ENCODE results near the gene GRB10.

The GRB10 gene

DNA sequence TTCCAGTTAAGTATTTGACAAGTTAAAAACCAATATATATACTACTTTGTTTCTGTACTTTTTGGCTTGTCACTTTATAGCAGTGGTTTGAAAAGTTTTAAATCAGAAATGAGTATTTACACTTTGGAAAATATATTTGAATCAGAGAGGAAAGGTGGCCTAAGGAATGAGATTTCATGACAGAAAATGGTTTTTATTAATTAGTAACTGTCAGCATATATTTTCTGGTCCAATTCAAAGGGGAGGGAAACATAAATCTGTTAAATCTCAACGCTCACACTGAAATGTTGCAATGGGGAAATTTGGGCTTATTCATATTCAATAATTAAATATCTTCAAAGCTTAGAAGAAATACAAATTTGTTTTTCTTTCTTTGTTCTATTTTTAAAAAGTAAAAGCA is 100.1 kb downstream of the GRB10 start:
- peaks cover 8% of the 10 kb centered on the region for H3K4me1 ChIP-seq (ENCODE audit: control insufficient read depth, insufficient read depth, low read length)

GRCh38 chr7:50682079-50682478 is 100.6 kb downstream of the GRB10 start:
- H3K9ac ChIP-seq (ENCODE audit: low read depth, low read length) = no peak overlapping the region
- no peak overlapping the region for H3K4me2 ChIP-seq (ENCODE audit: low read length)
- H3K4me1 ChIP-seq (ENCODE audit: control insufficient read depth, insufficient read depth, low read length) = peaks cover 8% of the 10 kb centered on the region

More for the DNA sequence above, 100.1 kb downstream of the GRB10 start:
- Histone ChIP-seq H3K4me3 (ENCODE audit: low read length) (no peak overlapping the region), H3K4me2 (ENCODE audit: low read length) (no peak overlapping the region), H3K9me3 (replicated peaks; ENCODE audit: low read length) (no peaks in the 10 kb centered on the region), H3K9ac (ENCODE audit: low read depth, low read length) (no peak overlapping the region), H3K27me3 (ENCODE audit: control insufficient read depth, insufficient read depth, low read length) (no peaks in the 10 kb centered on the region), H3K36me3 (ENCODE audit: insufficient read depth, low read length) (peaks cover 3% of the 10 kb centered on the region)

GRCh38 chr7:50681432-50682045 is 101.2 kb downstream of the GRB10 start:
- H3K36me3 ChIP-seq (ENCODE audit: insufficient read depth, low read length) = no peaks in the 10 kb centered on the region
- no peak overlapping the region for H3K4me3 ChIP-seq (ENCODE audit: low read length)
- H3K9me3 ChIP-seq (replicated peaks; ENCODE audit: low read length) = no peaks in the 10 kb centered on the region
- H3K9ac ChIP-seq (ENCODE audit: low read depth, low read length) = no peak overlapping the region
- peaks cover 8% of the 10 kb centered on the region for H3K4me1 ChIP-seq (ENCODE audit: control insufficient read depth, insufficient read depth, low read length)
- H3K27me3 ChIP-seq (ENCODE audit: control insufficient read depth, insufficient read depth, low read length) = no peaks in the 10 kb centered on the region
- H3K4me2 ChIP-seq (ENCODE audit: low read length) = no peak overlapping the region

More at GRCh38 chr7:50682079-50682478, 100.6 kb downstream of the GRB10 start:
- Histone ChIP-seq H3K4me3 (ENCODE audit: low read length) (no peak overlapping the region), H3K27me3 (ENCODE audit: control insufficient read depth, insufficient read depth, low read length) (no peaks in the 10 kb centered on the region), H3K9me3 (replicated peaks; ENCODE audit: low read length) (no peaks in the 10 kb centered on the region), H3K36me3 (ENCODE audit: insufficient read depth, low read length) (no peaks in the 10 kb centered on the region)

DNA sequence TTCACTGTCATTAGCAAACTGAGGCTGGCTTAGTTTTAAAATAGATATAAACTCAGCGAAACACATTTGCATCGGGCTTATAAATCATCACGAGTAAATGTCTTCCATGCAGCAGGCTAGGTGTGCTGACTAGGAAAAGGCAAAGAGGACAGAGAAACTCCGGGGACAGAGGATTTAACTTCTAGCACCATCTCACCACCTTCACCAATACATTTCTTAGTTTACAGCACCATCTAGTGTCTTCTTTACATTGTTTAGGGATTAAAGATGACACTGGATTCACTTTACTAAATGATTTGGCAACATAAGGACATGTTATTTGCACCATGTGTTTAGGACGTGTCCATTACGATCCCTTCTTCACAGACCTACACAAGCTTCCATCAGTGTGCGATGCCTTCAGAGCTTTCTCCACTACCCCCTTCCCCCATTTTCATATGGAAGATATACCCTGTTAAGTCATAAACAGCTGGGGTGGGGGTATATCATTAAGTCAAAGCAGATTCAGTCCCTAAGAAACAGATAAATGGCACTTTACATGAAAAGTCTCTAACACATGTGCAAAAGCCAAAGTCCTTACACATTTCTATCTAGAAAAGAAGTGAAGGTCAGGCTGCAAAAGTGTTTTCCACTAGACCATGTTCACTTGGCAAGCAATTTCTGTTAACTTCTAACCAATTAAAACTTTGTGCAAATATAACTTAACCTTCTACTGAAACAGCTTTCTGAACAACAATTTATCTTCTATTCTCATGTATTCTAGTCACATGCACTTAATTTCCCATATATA is 103.3 kb downstream of the GRB10 start:
- peaks cover 8% of the 10 kb centered on the region for H3K4me1 ChIP-seq (ENCODE audit: control insufficient read depth, insufficient read depth, low read length)
- no peaks in the 10 kb centered on the region for H3K9me3 ChIP-seq (replicated peaks; ENCODE audit: low read length)
- H3K36me3 ChIP-seq (ENCODE audit: insufficient read depth, low read length) = no peaks in the 10 kb centered on the region
- no peaks in the 10 kb centered on the region for H3K27me3 ChIP-seq (ENCODE audit: control insufficient read depth, insufficient read depth, low read length)
- no peak overlapping the region for H3K4me2 ChIP-seq (ENCODE audit: low read length)
- H3K4me3 ChIP-seq (ENCODE audit: low read length) = no peak overlapping the region
- no peak overlapping the region for H3K9ac ChIP-seq (ENCODE audit: low read depth, low read length)

GRCh38 chr7:50678586-50678985 is 104.1 kb downstream of the GRB10 start:
- no peak overlapping the region for H3K4me3 ChIP-seq (ENCODE audit: low read length)
- H3K4me2 ChIP-seq (ENCODE audit: low read length) = no peak overlapping the region
- H3K27me3 ChIP-seq (ENCODE audit: control insufficient read depth, insufficient read depth, low read length) = no peaks in the 10 kb centered on the region
- H3K9ac ChIP-seq (ENCODE audit: low read depth, low read length) = no peak overlapping the region
- H3K4me1 ChIP-seq (ENCODE audit: control insufficient read depth, insufficient read depth, low read length) = peaks cover 8% of the 10 kb centered on the region
- no peaks in the 10 kb centered on the region for H3K9me3 ChIP-seq (replicated peaks; ENCODE audit: low read length)
- H3K36me3 ChIP-seq (ENCODE audit: insufficient read depth, low read length) = peaks cover 7% of the 10 kb centered on the region

- peaks cover 8% of the 10 kb centered on the region for H3K4me1 ChIP-seq (ENCODE audit: control insufficient read depth, insufficient read depth, low read length)
These were observed 105.1 kb downstream of the GRB10 start for GRCh38 chr7:50677638-50677996.

DNA sequence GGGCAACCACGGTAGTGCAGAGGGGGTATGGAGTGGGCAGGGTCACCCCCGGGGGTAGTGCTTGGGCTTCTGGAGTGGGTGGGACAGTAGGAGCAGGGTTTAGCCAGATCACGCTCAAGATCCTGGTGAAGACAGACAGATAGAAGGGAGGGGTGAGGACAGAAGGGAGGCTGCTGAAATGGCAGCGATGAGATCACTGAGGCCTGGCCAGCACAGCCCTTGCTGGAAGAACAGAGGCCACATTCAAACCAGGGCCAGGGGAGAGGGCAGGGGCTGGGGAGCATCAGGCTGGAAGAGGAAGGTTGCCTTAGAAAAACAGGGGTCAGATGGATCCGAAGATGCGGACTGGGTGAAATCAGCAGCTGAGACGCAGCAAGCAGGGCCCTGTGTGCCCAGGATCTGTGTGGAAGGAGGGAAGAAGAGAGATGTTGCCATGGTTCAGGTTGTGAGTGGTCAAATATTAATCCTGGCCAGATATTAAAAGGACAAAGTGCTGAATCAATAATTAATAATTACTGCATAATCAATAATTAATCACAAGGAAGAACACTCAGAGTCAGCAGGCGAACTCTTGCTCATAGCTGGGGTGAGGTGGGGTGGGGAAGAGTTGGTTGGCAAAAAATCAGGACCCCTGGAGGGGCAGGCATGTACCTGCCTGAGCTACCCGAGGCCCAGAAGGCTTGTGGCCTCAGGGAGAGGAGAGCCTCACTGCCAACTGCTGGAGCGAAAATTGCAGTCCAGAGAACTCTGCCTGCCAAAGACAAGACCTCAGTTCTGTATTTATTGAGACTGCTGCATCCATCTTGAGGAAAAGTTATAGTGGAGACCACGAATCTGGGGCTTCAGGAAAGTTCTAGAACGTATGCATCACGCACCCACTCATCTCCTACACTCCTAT is 105.7 kb downstream of the GRB10 start:
- peaks cover 14% of the 10 kb centered on the region for H3K36me3 ChIP-seq (ENCODE audit: insufficient read depth, low read length)
- H3K9ac ChIP-seq (ENCODE audit: low read depth, low read length) = no peak overlapping the region
- H3K4me3 ChIP-seq (ENCODE audit: low read length) = no peak overlapping the region
- peaks cover 5% of the 10 kb centered on the region for H3K4me1 ChIP-seq (ENCODE audit: control insufficient read depth, insufficient read depth, low read length)
- H3K9me3 ChIP-seq (replicated peaks; ENCODE audit: low read length) = no peaks in the 10 kb centered on the region
- H3K27me3 ChIP-seq (ENCODE audit: control insufficient read depth, insufficient read depth, low read length) = no peaks in the 10 kb centered on the region
- no peak overlapping the region for H3K4me2 ChIP-seq (ENCODE audit: low read length)

More at GRCh38 chr7:50677638-50677996, 105.1 kb downstream of the GRB10 start:
- Histone ChIP-seq H3K4me2 (ENCODE audit: low read length) (no peak overlapping the region), H3K36me3 (ENCODE audit: insufficient read depth, low read length) (peaks cover 11% of the 10 kb centered on the region), H3K4me3 (ENCODE audit: low read length) (no peak overlapping the region), H3K9ac (ENCODE audit: low read depth, low read length) (no peak overlapping the region), H3K9me3 (replicated peaks; ENCODE audit: low read length) (no peaks in the 10 kb centered on the region), H3K27me3 (ENCODE audit: control insufficient read depth, insufficient read depth, low read length) (no peaks in the 10 kb centered on the region)

DNA sequence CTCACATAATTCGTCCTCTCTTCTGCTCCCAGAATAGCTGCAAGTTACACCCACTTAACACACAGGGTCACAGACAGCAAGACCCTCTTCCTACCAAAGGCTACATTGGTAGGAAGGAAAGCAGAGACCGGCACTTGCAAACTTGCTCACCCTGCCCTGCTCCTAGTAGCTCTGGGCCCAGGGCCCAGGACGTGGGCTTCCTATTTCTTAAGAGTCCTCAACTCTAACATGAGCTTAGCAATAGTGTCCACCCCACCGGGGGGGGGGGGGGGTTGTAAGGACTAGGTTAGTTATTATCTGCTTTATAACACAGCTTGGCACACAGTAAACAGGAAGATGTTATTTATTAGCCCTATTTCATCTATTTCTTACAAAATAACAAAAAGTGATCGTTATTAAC is 106.6 kb downstream of the GRB10 start:
- Histone ChIP-seq H3K9ac (ENCODE audit: low read depth, low read length) (no peak overlapping the region), H3K4me3 (ENCODE audit: low read length) (no peak overlapping the region), H3K9me3 (replicated peaks; ENCODE audit: low read length) (no peaks in the 10 kb centered on the region), H3K27me3 (ENCODE audit: control insufficient read depth, insufficient read depth, low read length) (no peaks in the 10 kb centered on the region), H3K36me3 (ENCODE audit: insufficient read depth, low read length) (peaks cover 23% of the 10 kb centered on the region), H3K4me1 (ENCODE audit: control insufficient read depth, insufficient read depth, low read length) (no peaks in the 10 kb centered on the region), H3K4me2 (ENCODE audit: low read length) (no peak overlapping the region)

GRCh38 chr7:50674896-50675835 is 107.5 kb downstream of the GRB10 start:
- Histone ChIP-seq H3K27me3 (ENCODE audit: control insufficient read depth, insufficient read depth, low read length) (no peaks in the 10 kb centered on the region), H3K9me3 (replicated peaks; ENCODE audit: low read length) (no peaks in the 10 kb centered on the region)

DNA sequence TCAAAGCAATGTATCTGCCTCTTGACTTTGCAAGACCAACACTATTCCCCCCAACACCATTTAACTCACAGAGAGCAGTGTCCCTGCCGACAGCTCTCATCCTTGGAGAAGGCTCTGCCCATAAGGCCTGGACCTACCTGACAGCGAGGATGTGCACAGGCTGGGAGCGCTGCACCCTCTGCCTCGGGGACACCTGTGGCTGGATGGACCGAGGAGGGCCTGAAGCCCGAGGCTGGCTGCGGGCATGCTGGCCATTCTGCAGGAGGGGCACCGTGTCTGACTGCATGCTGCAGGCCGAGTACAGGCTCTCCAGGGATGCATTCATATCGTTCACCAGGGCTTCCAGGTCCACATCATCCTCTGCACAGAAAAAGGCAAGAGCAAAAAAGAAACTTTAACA is 108.4 kb downstream of the GRB10 start:
- no peak overlapping the region for H3K9ac ChIP-seq (ENCODE audit: low read depth, low read length)
- H3K4me2 ChIP-seq (ENCODE audit: low read length) = no peak overlapping the region
- no peaks in the 10 kb centered on the region for H3K27me3 ChIP-seq (ENCODE audit: control insufficient read depth, insufficient read depth, low read length)
- H3K4me1 ChIP-seq (ENCODE audit: control insufficient read depth, insufficient read depth, low read length) = no peaks in the 10 kb centered on the region
- H3K9me3 ChIP-seq (replicated peaks; ENCODE audit: low read length) = no peaks in the 10 kb centered on the region
- H3K36me3 ChIP-seq (ENCODE audit: insufficient read depth, low read length) = peaks cover 30% of the 10 kb centered on the region
- no peak overlapping the region for H3K4me3 ChIP-seq (ENCODE audit: low read length)

More at GRCh38 chr7:50674896-50675835, 107.5 kb downstream of the GRB10 start:
- H3K4me1 ChIP-seq (ENCODE audit: control insufficient read depth, insufficient read depth, low read length) = no peaks in the 10 kb centered on the region
- H3K9ac ChIP-seq (ENCODE audit: low read depth, low read length) = no peak overlapping the region
- H3K4me3 ChIP-seq (ENCODE audit: low read length) = no peak overlapping the region
- H3K4me2 ChIP-seq (ENCODE audit: low read length) = no peak overlapping the region
- H3K36me3 ChIP-seq (ENCODE audit: insufficient read depth, low read length) = peaks cover 23% of the 10 kb centered on the region

Data from skeletal muscle satellite cell (primary cell).